Left lobe of liver (tissue), 2 donors: ENCODE data around the gene ACAD8. TPM values are rescaled to one million over a fixed set of nuclear protein-coding genes. Genes with fewer than 3 reads are reported as not detected.

ENCODE experiments used
- ATAC-seq: fragments of 200-7000 bp; cut with Tn5 transposase; one replicate; pipeline ENCODE4 v1.9.1; 2020; ENCODE audit warnings: mild to moderate bottlenecking, moderate library complexity
- DNase-seq: peaks from one replicate; pipeline ENCODE4 v3.0.0-alpha.2; 2020; ENCODE audit warnings: low spot score
- total RNA-seq: library from RNA; stranded (reverse); gene quantifications from one replicate; pipeline ENCODE4 v1.2.1, GENCODE V29; 2021
- donor health status: DM: no; HTN: no; CAD: no; lungs with moderate emphysema.
- donor health status: DM: no; HTN: yes; CAD: no.

Gene ACAD8
- total RNA-seq, result 25.7 TPM

- ATAC-seq, result peak; percentile 96
These were observed at the start of gene ACAD8, which contains the start of gene THYN1 for GRCh38 chr11:134253188-134253993. TSS of gene ACAD8 (plus strand) at chr11:134253568. CDS start at chr11:134253601, 33 bp downstream. TSS of gene THYN1 (minus strand) at chr11:134253352. CDS start at chr11:134252882, 470 bp downstream.

DNA sequence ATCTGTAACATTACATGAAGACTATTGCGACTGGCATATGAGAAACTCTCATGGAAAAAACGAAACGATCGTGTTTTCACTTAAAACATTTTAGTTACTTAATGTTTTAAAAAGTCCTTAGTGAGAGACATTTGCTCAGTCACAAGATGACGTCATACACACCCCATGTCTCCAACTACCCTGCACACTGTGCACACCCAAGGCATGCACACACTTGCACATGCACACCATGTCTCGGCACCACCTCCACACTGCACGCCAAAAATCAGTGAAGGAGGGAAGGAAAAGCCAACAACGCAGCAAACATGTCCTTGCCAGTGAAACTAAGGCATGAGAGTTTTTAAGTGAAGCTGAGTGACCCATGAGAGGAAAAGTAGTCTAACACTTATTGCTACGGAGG lies 47.6 kb upstream of the ACAD8 start:
- no peak for ATAC-seq
- DNase-seq, result no peak

More at GRCh38 chr11:134253188-134253993, at the start of gene ACAD8, which contains the start of gene THYN1:
- peak; percentile 98 for DNase-seq

- ATAC-seq, result no peak
These were observed 47.2 kb upstream of the ACAD8 start for GRCh38 chr11:134206185-134206584.

DNA sequence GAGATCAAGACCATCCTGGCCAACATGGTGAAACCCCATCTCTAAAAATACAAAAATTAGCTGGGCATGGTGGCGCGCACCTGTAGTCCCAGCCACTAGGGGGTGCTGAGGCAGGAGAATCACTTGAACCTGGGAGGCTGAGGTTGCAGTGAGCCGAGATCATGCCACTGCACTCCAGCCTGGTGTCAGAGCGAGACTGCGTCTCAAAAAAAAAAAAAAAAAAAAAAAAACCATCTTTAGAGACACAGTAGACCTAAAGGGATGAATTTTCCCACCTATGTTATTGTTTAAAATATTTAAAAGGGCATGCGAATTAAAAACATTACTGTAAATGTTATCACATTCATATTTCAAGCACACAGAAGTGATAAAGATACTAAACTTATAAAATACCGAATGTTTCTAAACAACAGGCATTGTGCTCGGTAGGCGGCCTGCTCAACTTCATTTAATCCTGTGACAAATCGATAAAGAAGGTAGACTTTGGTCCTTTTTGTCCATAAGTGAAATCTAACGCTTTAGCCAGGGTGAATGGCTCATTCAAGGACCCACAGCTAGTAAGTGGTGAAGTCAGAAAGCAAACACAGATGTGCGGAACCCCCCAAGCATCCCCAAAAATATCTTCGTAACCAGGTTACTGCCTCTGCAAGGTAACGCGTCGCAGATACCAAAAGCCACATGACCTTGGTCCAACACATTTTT lies 45.7 kb upstream of the ACAD8 start:
- ATAC-seq, result peak; percentile 60

More at GRCh38 chr11:134206185-134206584, 47.2 kb upstream of the ACAD8 start:
- no peak for DNase-seq

DNA sequence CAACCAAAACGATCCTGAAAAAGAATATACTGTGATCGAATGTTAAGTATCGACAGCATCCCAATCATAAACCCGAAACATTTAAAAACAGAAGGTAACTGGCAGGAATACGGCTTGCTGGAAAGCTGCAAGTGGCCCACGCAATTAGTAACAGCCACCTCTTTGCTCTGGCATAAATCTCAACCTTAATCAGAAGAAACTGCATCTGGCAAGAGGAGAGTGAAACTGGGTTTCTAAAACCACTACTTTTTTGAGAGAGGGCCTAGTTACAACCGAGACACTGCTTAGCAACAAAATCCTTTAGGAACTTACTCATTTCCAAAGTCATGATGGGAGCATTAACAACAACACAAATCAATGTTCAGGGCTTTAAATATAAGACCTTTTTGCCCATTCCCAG lies 37.5 kb upstream of the ACAD8 start:
- DNase-seq (no peak), ATAC-seq (no peak)

More for the DNA sequence above, 45.7 kb upstream of the ACAD8 start:
- DNase-seq, result no peak

GRCh38 chr11:134216816-134217215 lies 36.6 kb upstream of the ACAD8 start:
- ATAC-seq (no peak), DNase-seq (no peak)

GRCh38 chr11:134223121-134223520 lies 30.2 kb upstream of the ACAD8 start:
- DNase-seq (no peak), ATAC-seq (no peak)

GRCh38 chr11:134223836-134224709 lies 29.3 kb upstream of the ACAD8 start, which contains the start of the genes NCAPD3 and VPS26B:
TSS of gene NCAPD3 (minus strand) at chr11:134223967. CDS start at chr11:134223926, 41 bp downstream.
TSS of gene VPS26B (plus strand) at chr11:134224671. CDS start at chr11:134225123, 452 bp downstream.
- ATAC-seq (peak; percentile 85), DNase-seq (peak; percentile 97)

GRCh38 chr11:134224710-134225664 lies 28.4 kb upstream of the ACAD8 start:
- peak; percentile 92 for DNase-seq
- peak; percentile 75 for ATAC-seq

DNA sequence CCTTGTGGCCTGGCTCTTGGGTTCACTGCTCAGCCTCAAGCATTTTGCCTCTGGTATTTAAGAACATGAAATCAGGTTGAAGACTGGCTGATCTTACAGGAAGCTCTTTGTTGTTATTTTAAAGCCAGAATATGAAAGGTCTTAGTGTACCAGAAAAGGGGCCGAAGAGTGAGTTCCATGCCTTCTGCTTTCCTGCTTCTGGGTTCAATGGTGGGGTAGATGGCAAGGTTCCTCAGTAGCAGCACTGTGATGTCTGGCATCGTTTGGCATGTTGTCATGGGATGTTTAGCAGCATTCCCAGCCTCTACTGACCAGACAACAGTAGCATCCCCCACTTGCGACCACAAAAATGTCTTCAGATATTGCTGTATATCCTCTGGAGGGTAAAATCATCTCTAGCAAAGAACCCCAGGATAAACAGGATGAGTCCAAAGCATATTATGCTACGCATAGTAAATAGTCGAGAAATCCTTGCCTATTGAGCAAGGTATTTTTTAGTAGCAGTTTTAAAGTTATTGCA lies 26.5 kb upstream of the ACAD8 start:
- ATAC-seq (no peak), DNase-seq (no peak)

DNA sequence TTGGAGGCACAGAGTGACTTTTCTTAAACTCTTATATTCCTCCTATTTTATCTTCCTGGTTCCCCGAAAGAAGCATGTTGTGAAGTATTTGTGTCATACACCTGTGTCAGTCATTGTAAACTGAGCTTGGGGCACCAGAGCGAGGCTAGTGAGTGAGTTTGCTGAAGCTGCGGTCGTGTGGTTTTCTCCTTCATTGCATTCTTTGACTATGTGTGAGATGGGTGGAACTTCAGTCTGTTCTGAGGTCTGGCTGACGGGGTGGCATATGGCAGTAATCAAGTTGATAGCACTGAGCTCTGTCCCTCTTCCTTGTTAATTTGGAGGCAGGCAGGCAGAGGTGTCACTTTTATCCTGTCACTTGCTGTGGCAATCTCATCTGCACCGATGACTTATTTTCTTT lies 24.7 kb upstream of the ACAD8 start:
- no peak for ATAC-seq
- no peak for DNase-seq

GRCh38 chr11:134229126-134229790 lies 24.1 kb upstream of the ACAD8 start:
- DNase-seq (no peak), ATAC-seq (no peak)

- DNase-seq (no peak), ATAC-seq (no peak)
These were observed 23.0 kb upstream of the ACAD8 start for GRCh38 chr11:134230339-134230738.

DNA sequence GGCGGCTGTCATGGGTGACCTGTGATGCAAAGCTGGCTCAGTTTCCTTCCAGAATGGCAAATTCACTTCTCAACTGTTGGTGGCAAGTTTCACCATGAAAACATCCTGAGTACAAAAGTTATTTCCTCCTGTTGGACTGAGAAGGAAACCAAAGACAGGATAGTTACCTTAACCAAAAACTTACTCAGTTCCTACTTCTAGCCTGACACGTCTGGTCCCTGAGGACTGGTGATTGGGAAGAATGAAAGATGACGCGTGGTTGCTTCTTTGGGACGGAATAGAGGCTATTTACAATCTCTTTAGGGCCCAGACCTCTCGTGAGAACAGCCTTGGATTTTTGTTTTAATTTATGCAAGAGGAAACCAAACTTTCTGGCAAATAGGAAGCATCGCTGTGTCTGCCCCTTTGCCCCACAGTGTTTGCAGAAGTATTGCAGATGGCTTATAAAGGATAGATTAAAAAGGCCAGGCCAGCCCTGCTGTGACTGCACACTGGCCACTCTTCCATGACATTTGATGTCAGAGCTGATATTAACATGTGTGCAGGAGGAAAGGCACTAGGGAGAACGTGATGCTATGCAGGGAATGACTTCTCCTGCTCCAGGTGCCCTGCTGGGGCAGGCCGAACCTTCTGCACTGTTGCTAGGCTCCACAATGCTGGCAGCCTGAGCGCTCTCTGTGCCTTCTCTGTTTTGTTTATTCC lies 21.3 kb upstream of the ACAD8 start:
- ATAC-seq, result peak; percentile 82
- peak; percentile 58 for DNase-seq

DNA sequence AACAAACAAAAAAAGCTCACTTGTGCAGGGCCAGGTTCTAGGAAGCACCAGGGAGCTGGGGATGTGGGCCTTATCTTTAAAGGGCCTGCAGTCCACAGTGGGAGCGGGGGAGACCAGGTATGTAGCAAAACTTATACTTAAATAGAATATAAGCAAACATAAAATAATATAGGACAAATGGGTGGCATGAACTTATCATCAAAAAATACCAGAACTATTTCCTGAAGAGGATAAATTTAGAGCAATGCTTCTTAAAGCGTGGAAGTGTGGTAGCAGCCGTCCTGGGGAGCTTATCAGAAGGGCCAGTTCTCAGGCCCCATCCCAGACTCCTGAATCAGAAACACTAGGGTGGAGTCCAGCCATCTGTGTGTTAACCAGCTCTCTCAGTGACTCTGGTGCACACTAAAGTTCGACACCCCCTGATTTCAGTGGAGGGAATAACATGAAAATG lies 19.6 kb upstream of the ACAD8 start:
- DNase-seq (no peak), ATAC-seq (no peak)

- peak; percentile 84 for ATAC-seq
- DNase-seq, result peak; percentile 68
These were observed 18.0 kb upstream of the ACAD8 start for GRCh38 chr11:134235399-134235798.

- no peak for DNase-seq
- no peak for ATAC-seq
These were observed 16.4 kb upstream of the ACAD8 start for GRCh38 chr11:134236834-134237556.
